ENCODE results near the gene PDE4D. TPM values are rescaled to one million over a fixed set of nuclear protein-coding genes. Genes with fewer than 3 reads are reported as not detected.

The PDE4D gene
- total RNA-seq, 1 donor from 2014 or later = 11.8 TPM

DNA sequence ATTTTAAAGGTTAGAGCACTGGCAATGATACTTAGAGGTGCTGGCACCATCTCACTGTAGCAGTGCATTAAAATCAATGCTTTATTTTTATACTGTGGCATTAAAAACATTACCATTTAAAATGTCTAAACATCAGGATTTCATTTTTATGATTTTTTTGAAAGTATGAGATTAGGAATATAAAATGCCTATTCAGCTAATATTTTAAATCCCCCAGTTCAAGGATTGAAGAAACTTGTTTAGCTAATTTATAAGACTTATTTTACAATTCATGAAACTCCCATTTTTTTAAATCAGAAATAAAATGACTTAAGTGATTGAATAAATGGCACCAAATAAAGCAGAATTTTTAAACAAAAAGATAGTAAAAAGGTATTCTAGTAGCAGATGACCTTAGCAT, 685.1 kb downstream of the PDE4D start:
- Mint-ChIP-seq H3K36me3 (ENCODE audit: low read depth) (no peaks in the 10 kb centered on the region), H3K27ac (ENCODE audit: unreplicated experiment) (no peak overlapping the region), H3K9me3 (no peaks in the 10 kb centered on the region), H3K27me3 (ENCODE audit: low read depth) (no peaks in the 10 kb centered on the region), H3K4me1 (no peaks in the 10 kb centered on the region), H3K4me3 (no peak overlapping the region)
- DNase-seq (ENCODE audit: low read depth, low spot score) = no peak
- TF ChIP-seq, protein P1, sequence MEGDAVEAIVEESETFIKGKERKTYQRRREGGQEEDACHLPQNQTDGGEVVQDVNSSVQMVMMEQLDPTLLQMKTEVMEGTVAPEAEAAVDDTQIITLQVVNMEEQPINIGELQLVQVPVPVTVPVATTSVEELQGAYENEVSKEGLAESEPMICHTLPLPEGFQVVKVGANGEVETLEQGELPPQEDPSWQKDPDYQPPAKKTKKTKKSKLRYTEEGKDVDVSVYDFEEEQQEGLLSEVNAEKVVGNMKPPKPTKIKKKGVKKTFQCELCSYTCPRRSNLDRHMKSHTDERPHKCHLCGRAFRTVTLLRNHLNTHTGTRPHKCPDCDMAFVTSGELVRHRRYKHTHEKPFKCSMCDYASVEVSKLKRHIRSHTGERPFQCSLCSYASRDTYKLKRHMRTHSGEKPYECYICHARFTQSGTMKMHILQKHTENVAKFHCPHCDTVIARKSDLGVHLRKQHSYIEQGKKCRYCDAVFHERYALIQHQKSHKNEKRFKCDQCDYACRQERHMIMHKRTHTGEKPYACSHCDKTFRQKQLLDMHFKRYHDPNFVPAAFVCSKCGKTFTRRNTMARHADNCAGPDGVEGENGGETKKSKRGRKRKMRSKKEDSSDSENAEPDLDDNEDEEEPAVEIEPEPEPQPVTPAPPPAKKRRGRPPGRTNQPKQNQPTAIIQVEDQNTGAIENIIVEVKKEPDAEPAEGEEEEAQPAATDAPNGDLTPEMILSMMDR (conservative IDR thresholded peaks at IDR 0.05) = no peak

- Mint-ChIP-seq H3K27me3 (ENCODE audit: low read depth) (no peaks in the 10 kb centered on the region), H3K4me3 (no peak overlapping the region), H3K9me3 (no peaks in the 10 kb centered on the region), H3K4me1 (no peaks in the 10 kb centered on the region), H3K36me3 (ENCODE audit: low read depth) (no peaks in the 10 kb centered on the region), H3K27ac (ENCODE audit: unreplicated experiment) (no peak overlapping the region)
- TF ChIP-seq, protein P1 (conservative IDR thresholded peaks at IDR 0.05) = no peak
- DNase-seq (ENCODE audit: low read depth, low spot score) = no peak
These were observed 686.1 kb downstream of the PDE4D start for GRCh38 chr5:59207401-59207800.

GRCh38 chr5:59206132-59206581, 687.4 kb downstream of the PDE4D start:
- no peaks in the 10 kb centered on the region for H3K36me3 Mint-ChIP-seq (ENCODE audit: low read depth)
- DNase-seq (ENCODE audit: low read depth, low spot score) = no peak
- H3K4me3 Mint-ChIP-seq = no peak overlapping the region
- no peaks in the 10 kb centered on the region for H3K4me1 Mint-ChIP-seq
- no peak overlapping the region for H3K27ac Mint-ChIP-seq (ENCODE audit: unreplicated experiment)
- no peaks in the 10 kb centered on the region for H3K27me3 Mint-ChIP-seq (ENCODE audit: low read depth)
- TF ChIP-seq, protein P1 (conservative IDR thresholded peaks at IDR 0.05) = no peak
- H3K9me3 Mint-ChIP-seq = no peaks in the 10 kb centered on the region

GRCh38 chr5:59204114-59204897, 689.2 kb downstream of the PDE4D start:
- no peaks in the 10 kb centered on the region for H3K9me3 Mint-ChIP-seq
- peak overlapping the region; percentile 57 for H3K27ac Mint-ChIP-seq (ENCODE audit: unreplicated experiment)
- no peaks in the 10 kb centered on the region for H3K27me3 Mint-ChIP-seq (ENCODE audit: low read depth)
- H3K4me3 Mint-ChIP-seq = no peak overlapping the region
- no peaks in the 10 kb centered on the region for H3K4me1 Mint-ChIP-seq
- no peak for DNase-seq (ENCODE audit: low read depth, low spot score)
- no peaks in the 10 kb centered on the region for H3K36me3 Mint-ChIP-seq (ENCODE audit: low read depth)
- TF ChIP-seq, protein P1 (conservative IDR thresholded peaks at IDR 0.05) = no peak

- H3K4me3 Mint-ChIP-seq = no peak overlapping the region
- H3K4me1 Mint-ChIP-seq = no peaks in the 10 kb centered on the region
- H3K27ac Mint-ChIP-seq (ENCODE audit: unreplicated experiment) = no peak overlapping the region
- TF ChIP-seq, protein P1 (conservative IDR thresholded peaks at IDR 0.05) = no peak
- no peak for DNase-seq (ENCODE audit: low read depth, low spot score)
- no peaks in the 10 kb centered on the region for H3K36me3 Mint-ChIP-seq (ENCODE audit: low read depth)
- no peaks in the 10 kb centered on the region for H3K27me3 Mint-ChIP-seq (ENCODE audit: low read depth)
- no peaks in the 10 kb centered on the region for H3K9me3 Mint-ChIP-seq
These were observed 693.7 kb downstream of the PDE4D start for GRCh38 chr5:59199868-59200267.
